Measurements from ENCODE around the gene ARHGDIA. TPM values are rescaled to one million over a fixed set of nuclear protein-coding genes. Genes with fewer than 3 reads are reported as not detected.

ARHGDIA gene
- total RNA-seq, 1 donor from 2014 or later, result 239 TPM

DNA sequence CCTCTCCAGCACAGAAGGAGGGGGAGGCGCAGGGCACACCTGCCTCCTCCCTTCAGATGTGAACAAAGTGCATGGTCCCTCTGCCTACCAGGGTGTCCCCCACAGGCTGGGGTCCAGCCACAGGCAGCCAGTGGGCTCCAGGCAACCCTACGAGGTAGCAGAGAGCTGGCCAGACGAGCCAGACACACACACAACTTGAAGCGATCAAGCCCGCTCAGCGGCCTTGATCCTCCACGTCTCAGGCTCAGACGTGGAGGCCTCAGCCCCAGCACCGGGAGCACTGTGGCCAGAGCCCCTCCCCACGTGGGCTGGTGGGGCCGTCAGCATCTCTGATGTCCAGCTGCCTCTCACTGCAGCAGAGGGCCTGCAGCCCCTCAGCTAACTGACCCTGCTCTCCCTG is 46.5 kb downstream of the ARHGDIA start:
- DNase-seq (ENCODE audit: low spot score, unreplicated experiment), result no peak
- no peak overlapping the region for H3K4me3 Mint-ChIP-seq (ENCODE audit: low read depth)
- TF ChIP-seq, protein P1, sequence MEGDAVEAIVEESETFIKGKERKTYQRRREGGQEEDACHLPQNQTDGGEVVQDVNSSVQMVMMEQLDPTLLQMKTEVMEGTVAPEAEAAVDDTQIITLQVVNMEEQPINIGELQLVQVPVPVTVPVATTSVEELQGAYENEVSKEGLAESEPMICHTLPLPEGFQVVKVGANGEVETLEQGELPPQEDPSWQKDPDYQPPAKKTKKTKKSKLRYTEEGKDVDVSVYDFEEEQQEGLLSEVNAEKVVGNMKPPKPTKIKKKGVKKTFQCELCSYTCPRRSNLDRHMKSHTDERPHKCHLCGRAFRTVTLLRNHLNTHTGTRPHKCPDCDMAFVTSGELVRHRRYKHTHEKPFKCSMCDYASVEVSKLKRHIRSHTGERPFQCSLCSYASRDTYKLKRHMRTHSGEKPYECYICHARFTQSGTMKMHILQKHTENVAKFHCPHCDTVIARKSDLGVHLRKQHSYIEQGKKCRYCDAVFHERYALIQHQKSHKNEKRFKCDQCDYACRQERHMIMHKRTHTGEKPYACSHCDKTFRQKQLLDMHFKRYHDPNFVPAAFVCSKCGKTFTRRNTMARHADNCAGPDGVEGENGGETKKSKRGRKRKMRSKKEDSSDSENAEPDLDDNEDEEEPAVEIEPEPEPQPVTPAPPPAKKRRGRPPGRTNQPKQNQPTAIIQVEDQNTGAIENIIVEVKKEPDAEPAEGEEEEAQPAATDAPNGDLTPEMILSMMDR (IDR thresholded peaks at IDR 0.05; ENCODE audit: unreplicated experiment), result no peak
- peaks cover 2% of the 10 kb centered on the region for H3K36me3 Mint-ChIP-seq (ENCODE audit: insufficient read depth)
- H3K4me1 Mint-ChIP-seq (ENCODE audit: low read depth), result peaks cover 3% of the 10 kb centered on the region
- no peak overlapping the region for H3K27ac Mint-ChIP-seq
- H3K9me3 Mint-ChIP-seq (ENCODE audit: low read depth), result no peaks in the 10 kb centered on the region
- H3K27me3 Mint-ChIP-seq, result no peaks in the 10 kb centered on the region

DNA sequence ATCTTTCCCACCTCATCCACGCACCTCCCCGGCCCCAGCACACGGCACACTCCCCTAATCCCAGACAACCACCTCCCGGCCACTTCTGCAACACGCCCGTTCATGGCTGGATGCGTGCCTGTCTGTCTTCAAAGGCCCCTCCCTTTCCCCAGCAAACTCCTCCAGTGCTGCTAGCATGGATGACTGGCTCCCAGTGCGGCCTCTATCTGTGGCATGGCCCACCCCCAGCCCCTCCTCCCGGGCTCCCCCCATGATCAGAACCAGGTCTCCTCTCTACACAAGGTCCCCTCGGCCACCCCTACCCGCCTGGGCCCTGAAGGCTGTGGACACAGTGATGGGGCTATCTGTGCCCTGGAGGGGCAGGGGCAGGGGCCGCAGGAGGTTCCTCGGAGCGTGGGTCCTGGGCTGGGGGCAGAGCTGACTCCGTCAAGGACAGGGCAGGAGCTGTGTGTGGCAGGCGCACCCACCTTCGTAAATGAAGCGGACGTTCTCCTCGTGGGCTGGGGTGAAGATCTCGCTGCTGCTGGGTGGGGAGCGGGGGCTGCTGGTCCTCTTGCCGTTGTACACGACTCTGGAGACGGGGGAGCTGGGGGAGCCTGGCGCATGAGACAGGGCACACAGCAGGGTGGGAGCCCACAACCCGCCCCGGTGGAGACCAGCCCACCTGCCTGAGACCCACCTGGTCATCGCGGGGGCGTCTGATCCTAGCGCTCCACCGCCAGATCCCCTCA is 47.2 kb downstream of the ARHGDIA start:
- H3K27me3 Mint-ChIP-seq, result no peaks in the 10 kb centered on the region

DNA sequence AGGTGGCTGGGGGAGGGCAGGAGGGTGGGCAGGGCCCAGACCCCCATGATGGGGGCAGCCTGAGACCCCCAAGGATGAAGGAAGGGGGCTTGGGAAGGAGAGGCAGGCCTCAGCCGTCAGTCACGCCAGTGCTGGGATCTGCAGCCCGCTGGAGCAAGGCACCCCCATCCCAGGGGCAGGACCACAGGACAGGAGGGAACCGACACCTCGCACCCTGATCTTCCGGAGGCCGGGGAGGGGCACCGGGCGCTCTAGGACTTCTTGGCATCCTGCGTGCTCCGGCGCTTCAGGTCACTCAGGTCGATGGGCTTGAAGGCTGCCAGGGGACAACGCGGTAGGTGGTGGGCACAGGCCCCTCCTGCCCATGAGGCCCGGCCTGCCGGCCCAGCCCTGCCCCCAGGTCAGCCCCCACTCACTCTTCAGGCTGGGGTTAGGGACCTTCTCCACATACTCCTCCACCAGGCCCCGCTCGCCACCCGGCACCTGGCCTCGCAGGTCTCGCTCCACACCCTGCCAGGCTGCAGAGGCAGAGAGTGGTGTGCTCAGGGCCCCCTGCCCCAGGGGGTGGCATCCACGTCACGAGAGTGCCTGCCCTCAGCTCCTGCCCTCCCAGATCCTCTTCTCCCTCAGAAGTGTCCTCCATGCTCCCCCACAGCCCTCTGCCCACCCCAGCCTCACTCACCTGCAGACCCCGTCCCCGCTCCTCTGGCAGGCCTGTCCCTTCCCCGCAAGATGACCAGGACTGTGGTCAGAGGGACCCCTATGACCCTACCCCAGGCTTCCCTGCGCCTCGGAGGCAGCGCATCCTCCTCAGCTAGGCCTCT is 47.9 kb downstream of the ARHGDIA start:
- H3K9me3 Mint-ChIP-seq (ENCODE audit: low read depth), result no peaks in the 10 kb centered on the region
- no peak overlapping the region for H3K4me3 Mint-ChIP-seq (ENCODE audit: low read depth)
- no peak for DNase-seq (ENCODE audit: low spot score, unreplicated experiment)
- peaks cover 2% of the 10 kb centered on the region for H3K36me3 Mint-ChIP-seq (ENCODE audit: insufficient read depth)
- H3K27me3 Mint-ChIP-seq, result peaks cover 3% of the 10 kb centered on the region
- no peaks in the 10 kb centered on the region for H3K4me1 Mint-ChIP-seq (ENCODE audit: low read depth)
- no peak overlapping the region for H3K27ac Mint-ChIP-seq
- TF ChIP-seq, protein P1 (IDR thresholded peaks at IDR 0.05; ENCODE audit: unreplicated experiment), result no peak

More for the DNA sequence above, 47.2 kb downstream of the ARHGDIA start:
- H3K27ac Mint-ChIP-seq, result no peak overlapping the region
- peaks cover 3% of the 10 kb centered on the region for H3K4me1 Mint-ChIP-seq (ENCODE audit: low read depth)
- H3K4me3 Mint-ChIP-seq (ENCODE audit: low read depth), result no peak overlapping the region
- no peaks in the 10 kb centered on the region for H3K9me3 Mint-ChIP-seq (ENCODE audit: low read depth)
- DNase-seq (ENCODE audit: low spot score, unreplicated experiment), result no peak
- H3K36me3 Mint-ChIP-seq (ENCODE audit: insufficient read depth), result peaks cover 2% of the 10 kb centered on the region
- TF ChIP-seq, protein P1 (IDR thresholded peaks at IDR 0.05; ENCODE audit: unreplicated experiment), result no peak

DNA sequence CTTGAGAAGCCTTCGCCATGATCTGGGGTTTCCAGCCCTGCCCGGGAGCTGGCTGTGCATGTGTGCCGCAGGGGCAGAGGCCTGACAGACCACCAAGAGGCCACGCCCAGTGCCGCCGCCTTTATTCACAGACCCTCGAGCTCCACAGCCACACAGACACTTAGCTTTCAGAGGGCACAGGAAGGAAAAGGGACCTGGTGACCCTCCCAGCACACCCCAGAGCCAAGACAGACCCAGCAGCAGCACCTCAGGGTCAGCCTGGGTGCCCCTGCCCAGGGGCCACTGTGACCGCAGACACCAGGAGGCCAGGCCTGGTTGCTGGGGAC is 48.9 kb downstream of the ARHGDIA start:
- no peak overlapping the region for H3K4me3 Mint-ChIP-seq (ENCODE audit: low read depth)
- peaks cover 8% of the 10 kb centered on the region for H3K27me3 Mint-ChIP-seq
- TF ChIP-seq, protein P1 (IDR thresholded peaks at IDR 0.05; ENCODE audit: unreplicated experiment), result no peak
- no peaks in the 10 kb centered on the region for H3K9me3 Mint-ChIP-seq (ENCODE audit: low read depth)
- H3K27ac Mint-ChIP-seq, result no peak overlapping the region
- peaks cover 2% of the 10 kb centered on the region for H3K36me3 Mint-ChIP-seq (ENCODE audit: insufficient read depth)
- peaks cover 4% of the 10 kb centered on the region for H3K4me1 Mint-ChIP-seq (ENCODE audit: low read depth)
- no peak for DNase-seq (ENCODE audit: low spot score, unreplicated experiment)

DNA sequence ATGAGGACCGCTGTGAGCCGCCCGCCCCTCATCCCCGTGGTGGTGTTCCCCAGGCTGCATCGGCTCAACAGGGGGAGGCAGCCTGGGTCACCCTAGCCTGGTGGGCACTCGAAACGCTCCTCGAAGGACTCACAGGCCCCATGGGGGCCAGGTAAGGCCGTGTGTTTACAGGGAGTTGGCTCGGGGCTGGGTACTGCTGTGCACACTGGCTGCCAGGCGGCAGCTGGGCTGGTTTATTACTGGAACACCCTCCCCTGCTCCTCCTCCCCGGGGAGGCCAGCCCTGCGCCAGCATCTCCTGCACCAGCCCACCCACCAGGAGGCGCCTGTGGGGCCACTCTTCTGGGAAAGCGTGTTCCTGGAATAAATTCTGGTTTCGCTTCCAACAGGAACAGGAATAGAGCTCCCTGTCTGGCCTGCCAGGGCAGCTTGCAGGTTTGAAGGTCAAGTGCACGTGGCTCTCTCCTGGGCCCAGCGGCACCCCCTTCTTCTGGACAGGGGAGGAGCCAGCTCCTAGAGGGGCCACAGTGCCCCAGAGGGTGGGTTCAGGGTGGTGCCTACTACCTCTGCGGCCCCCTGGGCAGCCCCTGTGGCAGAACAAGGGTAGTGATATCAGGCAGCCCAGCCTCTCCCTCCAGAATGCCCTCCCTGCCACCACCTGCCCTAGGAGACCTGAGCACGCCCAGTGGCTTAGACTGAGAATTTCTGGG is 49.4 kb downstream of the ARHGDIA start:
- Mint-ChIP-seq H3K36me3 (ENCODE audit: insufficient read depth) (peaks cover 2% of the 10 kb centered on the region), H3K4me3 (ENCODE audit: low read depth) (no peak overlapping the region), H3K9me3 (ENCODE audit: low read depth) (no peaks in the 10 kb centered on the region), H3K27ac (no peak overlapping the region), H3K27me3 (peaks cover 10% of the 10 kb centered on the region), H3K4me1 (ENCODE audit: low read depth) (peaks cover 5% of the 10 kb centered on the region)
- DNase-seq (ENCODE audit: low spot score, unreplicated experiment), result no peak
- TF ChIP-seq, protein P1 (IDR thresholded peaks at IDR 0.05; ENCODE audit: unreplicated experiment), result peak; percentile 20

Measured in progenitor cell of endocrine pancreas (in vitro differentiated cells).